Measurements from ENCODE around the gene PDE4D. TPM values are rescaled to one million over a fixed set of nuclear protein-coding genes. Genes with fewer than 3 reads are reported as not detected.
"Not testable (repeated sequence)": the region's sequence is repeated elsewhere in the genome, so short reads cannot be mapped to it uniquely, and the experiment has no call there.

PDE4D gene
- total RNA-seq, 1 experiment from 2014 or later: 291 TPM

GRCh38 chr5:59407967-59408366 lies 485.6 kb downstream of the PDE4D start:
- no peak for DNase-seq (ENCODE audit: extremely low read depth, low read depth)

GRCh38 chr5:59401637-59402036 lies 491.9 kb downstream of the PDE4D start:
- DNase-seq (ENCODE audit: extremely low read depth, low read depth): no peak

- not testable (repeated sequence) for DNase-seq (ENCODE audit: extremely low read depth, low read depth)
These were observed 498.6 kb downstream of the PDE4D start for GRCh38 chr5:59394956-59395355.

- DNase-seq (ENCODE audit: extremely low read depth, low read depth): no peak
These were observed 499.7 kb downstream of the PDE4D start for GRCh38 chr5:59393585-59394420.

GRCh38 chr5:59391576-59391975 lies 501.9 kb downstream of the PDE4D start:
- no peak for DNase-seq (ENCODE audit: extremely low read depth, low read depth)

- no peak for DNase-seq (ENCODE audit: extremely low read depth, low read depth)
These were observed 502.5 kb downstream of the PDE4D start for GRCh38 chr5:59390989-59391388.

GRCh38 chr5:59390074-59390659 lies 503.4 kb downstream of the PDE4D start:
- DNase-seq (ENCODE audit: extremely low read depth, low read depth): peak; percentile 23

- no peak for DNase-seq (ENCODE audit: extremely low read depth, low read depth)
These were observed 506.4 kb downstream of the PDE4D start for GRCh38 chr5:59387127-59387526.

- no peak for DNase-seq (ENCODE audit: extremely low read depth, low read depth)
These were observed 507.8 kb downstream of the PDE4D start for GRCh38 chr5:59385700-59386099.

GRCh38 chr5:59380350-59380951 lies 513.1 kb downstream of the PDE4D start:
- DNase-seq (ENCODE audit: extremely low read depth, low read depth): peak; percentile 77

GRCh38 chr5:59374036-59374435 lies 519.5 kb downstream of the PDE4D start:
- not testable (repeated sequence) for DNase-seq (ENCODE audit: extremely low read depth, low read depth)

- no peak for DNase-seq (ENCODE audit: extremely low read depth, low read depth)
These were observed 521.9 kb downstream of the PDE4D start for GRCh38 chr5:59371525-59372127.

GRCh38 chr5:59368951-59369350 lies 524.6 kb downstream of the PDE4D start:
- no peak for DNase-seq (ENCODE audit: extremely low read depth, low read depth)

- peak; percentile 72 for DNase-seq (ENCODE audit: extremely low read depth, low read depth)
These were observed 525.6 kb downstream of the PDE4D start for GRCh38 chr5:59367791-59368394.

- DNase-seq (ENCODE audit: extremely low read depth, low read depth): no peak
These were observed 526.7 kb downstream of the PDE4D start for GRCh38 chr5:59366784-59367183.

GRCh38 chr5:59362438-59362837 lies 531.1 kb downstream of the PDE4D start:
- no peak for DNase-seq (ENCODE audit: extremely low read depth, low read depth)

GRCh38 chr5:59361454-59361853 lies 532.1 kb downstream of the PDE4D start:
- no peak for DNase-seq (ENCODE audit: extremely low read depth, low read depth)

GRCh38 chr5:59360130-59360555 lies 533.4 kb downstream of the PDE4D start:
- DNase-seq (ENCODE audit: extremely low read depth, low read depth): peak; percentile 90

GRCh38 chr5:59358005-59358861 lies 535.3 kb downstream of the PDE4D start:
- DNase-seq (ENCODE audit: extremely low read depth, low read depth): peak; percentile 92
